Esophagus squamous epithelium (tissue), 5 donors: ENCODE data around the gene RUFY4. TPM values are rescaled to one million over a fixed set of nuclear protein-coding genes. Genes with fewer than 3 reads are reported as not detected.

Experiments
- DNase-seq: peaks from one replicate; lab custom pipeline; 2025; lab: John Stamatoyannopoulos, UW
- H3K27ac ChIP-seq, 4 donors: fragments of 200-600 bp; sonication (generic); one replicate each; pipeline ENCODE4 v1.5.1; 2016 to 2019; ENCODE audit warnings: mild to moderate bottlenecking in 1 of 4
- H3K27me3 ChIP-seq, 4 donors: fragments of 200-600 bp; sonication (generic); 1 replicate in 3 of 4; 2 replicates in 1 of 4; pipeline versions ENCODE4 v1.5.1 to v1.6.0; 2017 to 2021; ENCODE audit warnings: antibody characterized with exemption in 1 of 4
- H3K36me3 ChIP-seq, 3 donors: fragments of 200-600 bp; sonication (generic); one replicate each; pipeline ENCODE4 v1.5.1; 2016 to 2019
- H3K4me1 ChIP-seq, 3 donors: fragments of 200-600 bp; sonication (generic); one replicate each; pipeline ENCODE4 v1.5.1; 2017 to 2019
- H3K4me3 ChIP-seq, 4 donors: fragments of 200-600 bp; sonication (generic); 1 replicate in 3 of 4; 2 replicates in 1 of 4; pipeline ENCODE4 v1.5.1; 2016 to 2019; ENCODE audit warnings: mild to moderate bottlenecking in 2 of 4, moderate library complexity in 1 of 4
- H3K9me3 ChIP-seq, 3 donors: fragments of 200-600 bp; sonication (generic); one replicate each; pipeline ENCODE4 v1.5.1; 2016 to 2019
- CTCF ChIP-seq, 6 experiments: fragments of 450-650 bp in 4 of 6; fragments of 200-600 bp in 2 of 6; sonication (generic) in 2 of 6; IDR thresholded peaks; one replicate each; pipeline ENCODE4 v1.5.1; 2016 to 2019; ENCODE audit warnings: antibody characterized with exemption in 6 of 6, mild to moderate bottlenecking in 4 of 6, moderate library complexity in 4 of 6
- POLR2A ChIP-seq, 4 donors: fragments of 450-650 bp; IDR thresholded peaks; one replicate each; pipeline ENCODE4 v1.6.1; 2017; ENCODE audit warnings: antibody characterized with exemption in 4 of 4, mild to moderate bottlenecking in 4 of 4, moderate library complexity in 3 of 4
- WGBS, 2 donors: methylation state at CpG; one replicate each; pipeline ENCODE4 v1.1.5; 2018; 5-methylcytosine and 5-hydroxymethylcytosine counted together
- intact Hi-C: fragments of 100-400 bp; cut with DNase I; formaldehyde crosslinking; loops from one replicate; pipeline ENCODE4 v1.15.0; 2022
- total RNA-seq, 4 donors: library from RNA; depleted of rRNA; stranded (reverse); fragments of >200 nt; gene quantifications; one replicate each; pipeline ENCODE4 v1.1.0, GENCODE V29; 2016
- donor health status: DM: yes; HTN: yes; CAD: no.

Gene RUFY4
- total RNA-seq, 4 donors from 2014 or later = not detected

DNA sequence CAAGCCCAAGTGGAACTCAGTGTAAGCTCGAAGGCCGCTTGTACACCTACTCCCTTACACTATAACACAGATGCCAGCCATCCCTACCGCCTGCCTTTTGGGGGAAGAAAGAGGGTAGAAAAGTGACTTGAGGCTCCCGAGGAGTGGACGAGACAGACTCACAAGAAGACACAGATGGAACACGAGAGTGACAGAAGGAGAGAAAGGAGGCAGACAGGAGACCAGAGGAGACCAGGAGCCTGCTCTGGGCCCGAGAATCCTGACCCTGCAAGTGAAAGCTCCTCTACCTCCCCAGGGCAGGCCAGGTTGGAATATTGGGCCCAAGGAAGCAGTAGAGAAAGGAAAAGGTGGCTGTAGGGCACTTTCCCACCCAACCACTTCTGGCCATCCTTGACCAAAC, 42.8 kb upstream of the RUFY4 start:
- TF ChIP-seq CTCF (IDR thresholded peaks at IDR 0.05) (no peak), POLR2A (IDR thresholded peaks at IDR 0.05) (no peak)
- Histone ChIP-seq H3K4me3 (no peak overlapping the region), H3K27me3 (no peaks in the 10 kb centered on the region), H3K27ac (peak overlapping the region in 3 of 4 donors; percentile 31 to 64 (median 48)), H3K4me1 (peaks cover 35 to 88% (median 42%) of the 10 kb centered on the region in 3 donors), H3K9me3 (no peaks in the 10 kb centered on the region), H3K36me3 (no peaks in the 10 kb centered on the region)
- no peak for DNase-seq
- WGBS, 2 donors = 74 to 86% methylated on average over 6 to 7 of the region's 7 CpGs
- intact Hi-C loops = no loop called here

DNA sequence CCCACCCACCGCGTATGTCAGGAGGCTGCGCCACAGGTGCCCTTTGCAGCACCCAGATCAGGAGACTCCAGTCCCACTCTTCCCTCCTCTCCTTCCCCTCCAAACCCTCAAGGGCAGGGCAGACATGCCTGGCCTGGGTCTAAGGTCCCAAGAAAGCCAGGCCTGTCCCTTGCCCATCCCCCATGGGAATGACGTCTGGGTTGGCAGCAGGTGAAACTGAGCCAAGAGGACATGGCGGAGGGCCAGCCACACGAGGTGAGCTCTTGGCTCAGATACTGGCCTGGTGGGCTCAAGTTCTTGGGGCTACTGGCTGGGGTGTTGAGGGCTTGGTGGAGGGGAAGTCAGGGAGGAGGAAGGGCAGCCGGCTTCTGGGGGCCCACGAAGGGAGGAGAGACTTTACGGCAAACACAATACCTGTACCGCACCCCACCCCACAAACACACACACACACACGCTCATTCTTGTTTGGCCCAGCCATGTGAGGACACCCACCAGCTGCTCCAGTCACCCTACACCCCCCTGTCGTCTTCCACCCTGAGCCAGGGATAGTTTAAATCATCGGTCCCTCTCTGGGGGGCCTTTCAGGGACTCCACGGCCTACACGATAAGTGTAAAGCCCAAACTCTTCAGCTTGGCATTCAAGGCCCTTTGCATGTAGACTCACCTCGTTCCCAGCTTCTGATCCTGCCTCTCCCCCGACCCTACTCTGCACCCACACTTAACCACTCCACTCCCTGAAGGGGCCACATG, 42.2 kb upstream of the RUFY4 start:
- H3K9me3 ChIP-seq = no peaks in the 10 kb centered on the region
- DNase-seq = no peak
- H3K4me3 ChIP-seq = no peak overlapping the region
- intact Hi-C loops = no loop called here
- H3K4me1 ChIP-seq = peaks cover 35 to 90% (median 47%) of the 10 kb centered on the region in 3 donors
- WGBS, 2 donors = 60 to 62% methylated on average over 12 to 15 of the region's 17 CpGs
- H3K27me3 ChIP-seq = no peaks in the 10 kb centered on the region
- H3K27ac ChIP-seq = peak overlapping the region in 3 of 4 donors; percentile 31 to 64 (median 48)
- H3K36me3 ChIP-seq = no peaks in the 10 kb centered on the region
- TF ChIP-seq POLR2A (IDR thresholded peaks at IDR 0.05) (no peak), CTCF (IDR thresholded peaks at IDR 0.05) (no peak)

- intact Hi-C loops = no loop called here
- H3K9me3 ChIP-seq = no peaks in the 10 kb centered on the region
- DNase-seq = no peak
- H3K36me3 ChIP-seq = no peaks in the 10 kb centered on the region
- H3K4me1 ChIP-seq = peaks cover 35 to 98% (median 51%) of the 10 kb centered on the region in 3 donors
- 86 to 94% methylated on average over 5 to 6 of the region's 6 CpGs for WGBS, 2 donors
- no peak overlapping the region for H3K4me3 ChIP-seq
- TF ChIP-seq CTCF (IDR thresholded peaks at IDR 0.05) = no peak
- TF ChIP-seq POLR2A (IDR thresholded peaks at IDR 0.05) = no peak
- H3K27me3 ChIP-seq = no peaks in the 10 kb centered on the region
- H3K27ac ChIP-seq = peak overlapping the region in 2 of 4 donors; percentile 67 to 74
Observed at GRCh38 chr2:218027426-218028188, 41.4 kb upstream of the RUFY4 start.

DNA sequence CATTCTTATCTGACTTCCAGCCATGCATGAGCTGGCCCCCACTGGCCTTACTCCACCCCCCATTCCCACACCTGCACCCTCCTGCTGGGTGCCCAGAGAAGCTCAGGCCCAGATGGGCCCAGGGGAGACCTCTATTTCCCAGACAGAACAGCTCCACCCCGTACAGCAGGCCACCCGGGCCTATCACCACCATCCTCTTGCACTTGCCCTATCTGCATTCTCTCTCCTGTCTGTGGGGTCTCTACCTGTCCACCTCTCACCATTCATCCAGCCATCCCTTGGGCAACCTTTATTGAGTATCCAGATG, 40.9 kb upstream of the RUFY4 start:
- peaks cover 35 to 99% (median 51%) of the 10 kb centered on the region in 3 donors for H3K4me1 ChIP-seq
- WGBS, 2 donors = 86% methylated on average over 2 of the region's 2 CpGs; no CpG with 5 or more reads in 1 of the 2 donors
- peak overlapping the region in 3 of 4 donors; percentile 67 to 74 (median 70) for H3K27ac ChIP-seq
- H3K27me3 ChIP-seq = peaks cover 0 to 4% (median 0%) of the 10 kb centered on the region in 4 donors
- no peaks in the 10 kb centered on the region for H3K36me3 ChIP-seq
- no peak for TF ChIP-seq CTCF (IDR thresholded peaks at IDR 0.05)
- TF ChIP-seq POLR2A (IDR thresholded peaks at IDR 0.05) = no peak
- H3K9me3 ChIP-seq = no peaks in the 10 kb centered on the region
- intact Hi-C loops = no loop called here
- H3K4me3 ChIP-seq = no peak overlapping the region
- DNase-seq = no peak
